Effector memory CD8-positive, alpha-beta T cell (primary cell): ENCODE data around the gene FAM174A.
"Not testable (repeated sequence)": the region's sequence is repeated elsewhere in the genome, so short reads cannot be mapped to it uniquely, and the experiment has no call there.

Experiments used
- ATAC-seq: fragments of 150-1000 bp; cut with Tn5 transposase; replicated peaks from 2 replicates; pipeline ENCODE4 v1.10.0; 2021; ENCODE audit warnings: mild to moderate bottlenecking, moderate library complexity
- DNase-seq, 3 experiments: peaks; one replicate each; pipeline ENCODE4 v3.0.0; 2021
- H3K27ac Mint-ChIP-seq, 2 donors: one replicate each; pipeline ENCODE4 v1.8.0; 2022; ENCODE audit warnings: mild to moderate bottlenecking in 2 of 2, mixed read lengths in 2 of 2, moderate library complexity in 2 of 2
- H3K27me3 Mint-ChIP-seq, 2 donors: one replicate each; pipeline ENCODE4 v1.8.0; 2022; ENCODE audit warnings: mixed read lengths in 2 of 2
- H3K36me3 Mint-ChIP-seq: one replicate; pipeline ENCODE4 v1.8.0; 2022; ENCODE audit warnings: mild to moderate bottlenecking, moderate library complexity, mixed read lengths; ENCODE audit not compliant: insufficient read depth
- H3K4me1 Mint-ChIP-seq, 2 donors: one replicate each; pipeline ENCODE4 v1.8.0; 2022; ENCODE audit warnings: low read depth in 2 of 2, mixed read lengths in 2 of 2
- H3K4me3 Mint-ChIP-seq, 2 donors: one replicate each; pipeline ENCODE4 v1.8.0; 2022; ENCODE audit warnings: mild to moderate bottlenecking in 2 of 2, mixed read lengths in 2 of 2, moderate library complexity in 2 of 2
- H3K9me3 Mint-ChIP-seq, 2 donors: one replicate each; pipeline ENCODE4 v1.8.0; 2022; ENCODE audit warnings: mixed read lengths in 2 of 2

FAM174A gene

DNA sequence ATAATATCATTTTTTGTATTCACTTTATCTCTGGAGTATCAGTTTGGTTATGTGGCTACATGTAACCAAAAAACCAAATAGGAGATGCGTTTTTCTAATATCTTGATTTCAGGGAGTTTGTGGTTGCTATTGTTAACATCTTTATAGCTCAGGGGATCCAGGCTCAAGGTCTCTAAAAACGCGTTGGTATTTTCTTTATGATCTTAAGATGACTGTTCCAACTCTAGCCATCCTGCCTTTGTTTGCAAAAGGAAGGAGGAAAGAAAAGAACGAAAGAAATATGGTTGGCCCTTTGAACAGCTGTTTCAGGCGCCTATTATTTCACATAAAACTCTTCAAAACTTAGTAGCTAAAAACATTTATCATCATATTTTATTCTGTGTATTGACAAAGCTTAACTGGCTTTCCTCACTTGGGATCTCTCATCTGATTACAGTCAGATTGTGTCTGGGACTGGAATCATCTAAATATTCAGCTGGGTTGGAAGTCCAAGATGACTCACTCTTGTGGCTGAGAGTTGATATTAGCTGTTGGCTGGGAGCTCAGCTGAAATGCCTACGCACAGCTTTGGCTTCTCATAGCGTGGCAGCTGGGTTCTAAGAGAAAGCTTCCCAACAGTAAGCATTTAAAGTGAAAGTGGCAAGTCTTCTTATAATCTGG, 60.1 kb downstream of the FAM174A start:
- Mint-ChIP-seq H3K36me3 (no peaks in the 10 kb centered on the region), H3K4me1 (no peaks in the 10 kb centered on the region), H3K27ac (no peak overlapping the region), H3K4me3 (no peak overlapping the region), H3K27me3 (no peaks in the 10 kb centered on the region), H3K9me3 (no peaks in the 10 kb centered on the region)
- DNase-seq (no peak), ATAC-seq (no peak)

DNA sequence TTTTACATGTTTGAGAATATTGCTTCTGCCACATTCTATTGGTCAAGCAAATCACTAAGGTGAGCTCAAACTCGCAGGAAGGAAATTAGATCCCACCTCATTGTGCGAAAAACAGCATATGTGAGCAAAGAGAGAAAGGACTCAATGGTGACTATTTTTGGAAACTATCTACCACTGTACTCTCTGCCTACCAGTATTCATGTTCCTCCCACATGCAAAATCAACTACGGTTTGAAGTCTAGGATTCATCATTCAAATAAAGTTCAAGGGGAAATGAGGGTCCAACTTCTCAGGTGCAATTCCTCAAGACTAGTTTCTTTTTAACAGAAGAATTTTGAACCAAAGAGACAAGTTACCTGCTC, 60.6 kb downstream of the FAM174A start:
- no peak overlapping the region for H3K4me3 Mint-ChIP-seq
- no peaks in the 10 kb centered on the region for H3K27me3 Mint-ChIP-seq
- no peaks in the 10 kb centered on the region for H3K9me3 Mint-ChIP-seq
- H3K27ac Mint-ChIP-seq = no peak overlapping the region
- no peaks in the 10 kb centered on the region for H3K36me3 Mint-ChIP-seq
- no peak for DNase-seq
- no peaks in the 10 kb centered on the region for H3K4me1 Mint-ChIP-seq
- ATAC-seq = no peak

GRCh38 chr5:100598446-100598845, 63.3 kb downstream of the FAM174A start:
- H3K9me3 Mint-ChIP-seq = no peaks in the 10 kb centered on the region
- H3K4me1 Mint-ChIP-seq = no peaks in the 10 kb centered on the region
- no peaks in the 10 kb centered on the region for H3K27me3 Mint-ChIP-seq
- no peak overlapping the region for H3K27ac Mint-ChIP-seq
- ATAC-seq = no peak
- no peaks in the 10 kb centered on the region for H3K36me3 Mint-ChIP-seq
- no peak overlapping the region for H3K4me3 Mint-ChIP-seq
- no peak for DNase-seq

GRCh38 chr5:100600298-100600994, 65.3 kb downstream of the FAM174A start:
- no peaks in the 10 kb centered on the region for H3K36me3 Mint-ChIP-seq
- no peak overlapping the region for H3K4me3 Mint-ChIP-seq
- H3K9me3 Mint-ChIP-seq = no peaks in the 10 kb centered on the region
- ATAC-seq = no peak
- H3K27ac Mint-ChIP-seq = no peak overlapping the region
- no peak for DNase-seq
- H3K27me3 Mint-ChIP-seq = no peaks in the 10 kb centered on the region
- H3K4me1 Mint-ChIP-seq = no peaks in the 10 kb centered on the region

- H3K4me3 Mint-ChIP-seq = no peak overlapping the region
- DNase-seq (no peak), ATAC-seq (no peak)
- H3K27ac Mint-ChIP-seq = no peak overlapping the region
- no peaks in the 10 kb centered on the region for H3K27me3 Mint-ChIP-seq
- no peaks in the 10 kb centered on the region for H3K9me3 Mint-ChIP-seq
- H3K4me1 Mint-ChIP-seq = no peaks in the 10 kb centered on the region
- H3K36me3 Mint-ChIP-seq = no peaks in the 10 kb centered on the region
Measured at GRCh38 chr5:100603141-100603540, 68.0 kb downstream of the FAM174A start.

GRCh38 chr5:100604021-100604420, 68.8 kb downstream of the FAM174A start:
- DNase-seq, H3K36me3 Mint-ChIP-seq, H3K4me1 Mint-ChIP-seq: not testable (repeated sequence)

GRCh38 chr5:100609594-100609993, 74.4 kb downstream of the FAM174A start:
- ATAC-seq = no peak
- no peak overlapping the region for H3K27ac Mint-ChIP-seq
- no peaks in the 10 kb centered on the region for H3K9me3 Mint-ChIP-seq
- no peak overlapping the region for H3K4me3 Mint-ChIP-seq
- H3K36me3 Mint-ChIP-seq = peaks cover 3% of the 10 kb centered on the region
- H3K27me3 Mint-ChIP-seq = peaks cover 31 to 43% of the 10 kb centered on the region in 2 donors
- no peaks in the 10 kb centered on the region for H3K4me1 Mint-ChIP-seq
- DNase-seq = no peak

More at GRCh38 chr5:100604021-100604420, 68.8 kb downstream of the FAM174A start:
- H3K9me3 Mint-ChIP-seq, H3K27ac Mint-ChIP-seq, H3K27me3 Mint-ChIP-seq, H3K4me3 Mint-ChIP-seq, ATAC-seq: not testable (repeated sequence)

DNA sequence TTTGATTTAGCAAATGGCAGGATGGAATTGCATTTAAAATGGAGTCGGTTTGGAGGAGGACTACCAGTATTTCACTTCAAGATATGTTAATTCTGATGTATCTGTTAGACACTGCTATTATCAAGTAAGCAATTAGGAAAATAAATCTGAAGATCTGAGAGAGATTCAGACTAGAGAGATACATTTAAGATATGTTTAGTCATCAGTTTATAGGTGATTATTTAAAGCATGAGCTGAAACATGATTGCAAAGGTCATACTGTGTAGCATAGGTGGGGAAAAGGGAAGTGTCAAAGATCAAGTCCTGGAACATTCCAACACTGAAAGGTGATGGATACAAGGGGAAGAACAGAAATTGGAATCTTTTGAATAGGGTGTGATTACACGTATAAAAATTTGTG, 79.1 kb downstream of the FAM174A start:
- H3K4me3 Mint-ChIP-seq = no peak overlapping the region
- DNase-seq (no peak), ATAC-seq (no peak)
- H3K36me3 Mint-ChIP-seq = no peaks in the 10 kb centered on the region
- H3K27ac Mint-ChIP-seq = no peak overlapping the region
- no peaks in the 10 kb centered on the region for H3K9me3 Mint-ChIP-seq
- peaks cover 29 to 35% of the 10 kb centered on the region in 2 donors for H3K27me3 Mint-ChIP-seq
- H3K4me1 Mint-ChIP-seq = no peaks in the 10 kb centered on the region

GRCh38 chr5:100615362-100615761, 80.2 kb downstream of the FAM174A start:
- H3K36me3 Mint-ChIP-seq = no peaks in the 10 kb centered on the region
- no peak for ATAC-seq
- H3K9me3 Mint-ChIP-seq = no peaks in the 10 kb centered on the region
- H3K4me1 Mint-ChIP-seq = no peaks in the 10 kb centered on the region
- DNase-seq = no peak
- no peak overlapping the region for H3K4me3 Mint-ChIP-seq
- H3K27me3 Mint-ChIP-seq = peaks cover 18 to 26% of the 10 kb centered on the region in 2 donors
- H3K27ac Mint-ChIP-seq = no peak overlapping the region

DNA sequence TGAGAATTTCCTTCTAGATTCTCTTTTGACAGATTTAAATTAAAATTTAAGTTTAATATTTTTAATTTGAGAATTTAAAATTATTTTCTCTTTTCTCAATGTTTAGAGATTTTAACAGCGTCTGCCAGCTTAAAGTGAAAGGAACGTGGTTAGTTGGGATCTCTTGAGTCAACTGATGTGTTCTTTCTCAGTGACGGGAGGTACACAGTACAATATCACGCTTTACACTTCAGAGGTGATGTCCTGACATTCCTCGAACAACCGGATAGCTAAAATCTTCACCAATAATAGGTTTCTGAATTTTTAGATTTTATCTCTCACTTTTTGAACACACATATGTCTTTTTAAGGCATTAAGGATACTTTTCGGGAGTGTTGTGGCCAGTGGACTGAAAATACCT, 81.1 kb downstream of the FAM174A start:
- DNase-seq = no peak
- peaks cover 11 to 17% of the 10 kb centered on the region in 2 donors for H3K27me3 Mint-ChIP-seq

GRCh38 chr5:100616981-100617380, 81.8 kb downstream of the FAM174A start:
- peaks cover 10 to 11% of the 10 kb centered on the region in 2 donors for H3K27me3 Mint-ChIP-seq
- no peak for ATAC-seq
- H3K4me1 Mint-ChIP-seq = no peaks in the 10 kb centered on the region
- no peak for DNase-seq
- H3K27ac Mint-ChIP-seq = no peak overlapping the region
- H3K36me3 Mint-ChIP-seq = no peaks in the 10 kb centered on the region
- no peak overlapping the region for H3K4me3 Mint-ChIP-seq
- H3K9me3 Mint-ChIP-seq = no peaks in the 10 kb centered on the region

More for the DNA sequence above, 81.1 kb downstream of the FAM174A start:
- Mint-ChIP-seq H3K36me3 (no peaks in the 10 kb centered on the region), H3K9me3 (no peaks in the 10 kb centered on the region), H3K4me3 (no peak overlapping the region), H3K4me1 (no peaks in the 10 kb centered on the region), H3K27ac (no peak overlapping the region)
- no peak for ATAC-seq

- peak in 2 of 3 experiments; percentile 8 to 9 for DNase-seq
- Mint-ChIP-seq H3K27ac (no peak overlapping the region), H3K4me1 (no peaks in the 10 kb centered on the region), H3K9me3 (no peaks in the 10 kb centered on the region), H3K4me3 (no peak overlapping the region), H3K27me3 (no peaks in the 10 kb centered on the region), H3K36me3 (no peaks in the 10 kb centered on the region)
- peak; percentile 70 for ATAC-seq
Measured at GRCh38 chr5:100623719-100624118, 88.5 kb downstream of the FAM174A start.

DNA sequence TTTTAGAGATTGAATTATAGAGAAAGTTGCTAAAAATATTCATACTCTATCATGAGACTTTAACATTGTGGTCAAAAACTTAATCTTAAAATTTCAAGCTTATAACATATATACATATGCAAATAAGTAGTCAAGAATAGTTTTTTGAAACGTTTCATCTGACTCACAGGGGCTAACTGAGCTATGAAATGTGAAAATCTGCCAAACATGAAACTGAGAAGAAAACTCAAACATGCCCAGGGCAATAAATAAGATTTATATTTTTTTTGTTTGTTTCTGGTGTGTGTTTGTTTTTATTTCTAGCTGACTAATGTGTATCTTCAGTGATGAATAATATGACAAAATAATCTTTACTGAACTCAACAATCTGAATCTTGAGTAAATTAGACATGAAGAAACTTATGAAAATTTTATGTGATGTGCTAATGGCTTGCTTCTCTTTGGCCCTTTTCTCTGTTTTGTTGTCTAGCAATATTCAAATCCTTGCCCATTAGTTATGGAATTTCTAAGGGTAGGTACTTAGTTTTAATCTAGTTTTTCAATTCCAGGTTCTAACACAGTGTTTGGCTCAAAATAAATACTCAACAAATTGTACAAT, 99.9 kb downstream of the FAM174A start:
- H3K4me1 Mint-ChIP-seq = no peaks in the 10 kb centered on the region
- no peak overlapping the region for H3K27ac Mint-ChIP-seq
- H3K36me3 Mint-ChIP-seq = no peaks in the 10 kb centered on the region
- H3K9me3 Mint-ChIP-seq = no peaks in the 10 kb centered on the region
- H3K27me3 Mint-ChIP-seq = no peaks in the 10 kb centered on the region
- no peak for ATAC-seq
- DNase-seq = no peak
- no peak overlapping the region for H3K4me3 Mint-ChIP-seq
